T-helper 2 cell treated with Interferon-gamma antibody and Interleukin-4, amounts not matched to agents 5 μg/mL and 100 μg/mL, for 36 hours (primary cell): ENCODE measurements around the gene TRIM28.

Experiments used
- DNase-seq: peaks from one replicate; pipeline ENCODE4 v3.0.0; 2021; ENCODE audit warnings: low spot score
- H3K27ac Mint-ChIP-seq: one replicate; pipeline ENCODE4 v1.8.0; 2021; ENCODE audit warnings: mild to moderate bottlenecking, mixed read lengths
- H3K27me3 Mint-ChIP-seq: one replicate; pipeline ENCODE4 v1.8.0; 2021; ENCODE audit warnings: low read depth, mixed read lengths
- H3K36me3 Mint-ChIP-seq: one replicate; pipeline ENCODE4 v1.8.0; 2021; ENCODE audit warnings: low read depth, mixed read lengths
- H3K4me1 Mint-ChIP-seq: one replicate; pipeline ENCODE4 v1.8.0; 2021; ENCODE audit warnings: low read depth, mixed read lengths
- H3K4me3 Mint-ChIP-seq: one replicate; pipeline ENCODE4 v1.8.0; 2022; ENCODE audit warnings: mild to moderate bottlenecking, moderate library complexity, mixed read lengths
- H3K9me3 Mint-ChIP-seq: one replicate; pipeline ENCODE4 v1.8.0; 2021; ENCODE audit warnings: mixed read lengths

Gene TRIM28

GRCh38 chr19:58558066-58558622 lies 14.3 kb downstream of the TRIM28 start, which contains the start of gene UBE2M:
Gene UBE2M (minus strand): TSS chr19:58558611. CDS start chr19:58558381, 230 bp downstream.
- H3K4me1 Mint-ChIP-seq = peaks cover 41% of the 10 kb centered on the region
- H3K4me3 Mint-ChIP-seq = peak within 1 kb of the TSS; percentile 99
- H3K36me3 Mint-ChIP-seq = peaks cover 47% of the 10 kb centered on the region
- H3K27ac Mint-ChIP-seq = peak within 1 kb of the TSS; percentile 98
- no peaks in the 10 kb centered on the region for H3K9me3 Mint-ChIP-seq
- H3K27me3 Mint-ChIP-seq = no peaks in the 10 kb centered on the region
- DNase-seq = no peak

GRCh38 chr19:58558623-58559274 lies 14.9 kb downstream of the TRIM28 start:
- Mint-ChIP-seq H3K27ac (peak overlapping the region; percentile 98), H3K4me1 (peaks cover 44% of the 10 kb centered on the region), H3K9me3 (no peaks in the 10 kb centered on the region), H3K27me3 (no peaks in the 10 kb centered on the region), H3K4me3 (peak overlapping the region; percentile 99), H3K36me3 (peaks cover 47% of the 10 kb centered on the region)
- DNase-seq = peak; percentile 100

- peak overlapping the region; percentile 98 for H3K27ac Mint-ChIP-seq
- peak; percentile 81 for DNase-seq
- H3K4me1 Mint-ChIP-seq = peaks cover 45% of the 10 kb centered on the region
- H3K9me3 Mint-ChIP-seq = no peaks in the 10 kb centered on the region
- H3K27me3 Mint-ChIP-seq = no peaks in the 10 kb centered on the region
- H3K36me3 Mint-ChIP-seq = peaks cover 41% of the 10 kb centered on the region
- H3K4me3 Mint-ChIP-seq = peak overlapping the region; percentile 99
These were observed 15.6 kb downstream of the TRIM28 start for GRCh38 chr19:58559275-58560006.

- H3K4me1 Mint-ChIP-seq = peaks cover 44% of the 10 kb centered on the region
- peak overlapping the region; percentile 98 for H3K27ac Mint-ChIP-seq
- H3K9me3 Mint-ChIP-seq = no peaks in the 10 kb centered on the region
- H3K27me3 Mint-ChIP-seq = no peaks in the 10 kb centered on the region
- H3K36me3 Mint-ChIP-seq = peaks cover 36% of the 10 kb centered on the region
- no peak for DNase-seq
- peak overlapping the region; percentile 99 for H3K4me3 Mint-ChIP-seq
These were observed 16.4 kb downstream of the TRIM28 start for GRCh38 chr19:58560007-58560887.

- no peaks in the 10 kb centered on the region for H3K9me3 Mint-ChIP-seq
- peaks cover 41% of the 10 kb centered on the region for H3K4me1 Mint-ChIP-seq
- DNase-seq = no peak
- H3K27ac Mint-ChIP-seq = peak overlapping the region; percentile 98
- no peaks in the 10 kb centered on the region for H3K27me3 Mint-ChIP-seq
- H3K36me3 Mint-ChIP-seq = peaks cover 34% of the 10 kb centered on the region
- peak overlapping the region; percentile 99 for H3K4me3 Mint-ChIP-seq
These were observed 17.1 kb downstream of the TRIM28 start for GRCh38 chr19:58560921-58561320.

GRCh38 chr19:58561373-58562121 lies 17.7 kb downstream of the TRIM28 start:
- H3K4me1 Mint-ChIP-seq = peaks cover 35% of the 10 kb centered on the region
- H3K36me3 Mint-ChIP-seq = peaks cover 29% of the 10 kb centered on the region
- H3K27ac Mint-ChIP-seq = peak overlapping the region; percentile 60
- no peak for DNase-seq
- no peaks in the 10 kb centered on the region for H3K9me3 Mint-ChIP-seq
- no peaks in the 10 kb centered on the region for H3K27me3 Mint-ChIP-seq
- peak overlapping the region; percentile 83 for H3K4me3 Mint-ChIP-seq

- peak; percentile 54 for DNase-seq
- H3K27ac Mint-ChIP-seq = peak overlapping the region; percentile 80
- peaks cover 31% of the 10 kb centered on the region for H3K4me1 Mint-ChIP-seq
- no peaks in the 10 kb centered on the region for H3K27me3 Mint-ChIP-seq
- no peaks in the 10 kb centered on the region for H3K9me3 Mint-ChIP-seq
- H3K36me3 Mint-ChIP-seq = peaks cover 23% of the 10 kb centered on the region
- peak overlapping the region; percentile 83 for H3K4me3 Mint-ChIP-seq
These were observed 18.5 kb downstream of the TRIM28 start for GRCh38 chr19:58562122-58563033.

- DNase-seq = no peak
These were observed 19.2 kb downstream of the TRIM28 start for GRCh38 chr19:58563034-58563573.

GRCh38 chr19:58563823-58564222 lies 20.0 kb downstream of the TRIM28 start:
- Mint-ChIP-seq H3K4me3 (peak overlapping the region; percentile 25), H3K27ac (peak overlapping the region; percentile 41), H3K4me1 (peaks cover 30% of the 10 kb centered on the region), H3K9me3 (no peaks in the 10 kb centered on the region), H3K36me3 (peaks cover 16% of the 10 kb centered on the region), H3K27me3 (no peaks in the 10 kb centered on the region)
- no peak for DNase-seq

More at GRCh38 chr19:58563034-58563573, 19.2 kb downstream of the TRIM28 start:
- Mint-ChIP-seq H3K4me1 (peaks cover 28% of the 10 kb centered on the region), H3K36me3 (peaks cover 18% of the 10 kb centered on the region), H3K27ac (peak overlapping the region; percentile 80), H3K27me3 (no peaks in the 10 kb centered on the region), H3K4me3 (peak overlapping the region; percentile 83), H3K9me3 (no peaks in the 10 kb centered on the region)

- H3K27ac Mint-ChIP-seq = no peak overlapping the region
- peaks cover 22% of the 10 kb centered on the region for H3K36me3 Mint-ChIP-seq
- no peak for DNase-seq
- no peaks in the 10 kb centered on the region for H3K27me3 Mint-ChIP-seq
- no peaks in the 10 kb centered on the region for H3K9me3 Mint-ChIP-seq
- H3K4me1 Mint-ChIP-seq = peaks cover 26% of the 10 kb centered on the region
- no peak overlapping the region for H3K4me3 Mint-ChIP-seq
These were observed 23.1 kb downstream of the TRIM28 start for GRCh38 chr19:58566989-58567388.

GRCh38 chr19:58568453-58569130 lies 24.7 kb downstream of the TRIM28 start:
- no peak overlapping the region for H3K27ac Mint-ChIP-seq
- no peak for DNase-seq
- H3K4me1 Mint-ChIP-seq = peaks cover 29% of the 10 kb centered on the region
- H3K9me3 Mint-ChIP-seq = no peaks in the 10 kb centered on the region
- H3K27me3 Mint-ChIP-seq = no peaks in the 10 kb centered on the region
- H3K36me3 Mint-ChIP-seq = peaks cover 21% of the 10 kb centered on the region
- H3K4me3 Mint-ChIP-seq = no peak overlapping the region
